ENCODE results near the gene NPIPB2. TPM values are rescaled to one million over a fixed set of nuclear protein-coding genes. Genes with fewer than 3 reads are reported as not detected.
A peak's percentile ranks its signal among the peaks of the same experiment; 100 is the strongest.

Gene NPIPB2
- total and polyA plus RNA-seq, 2 donors (not counting 1 experiment from before 2014, with no cell fraction given), result 5.4 to 38.1 TPM

DNA sequence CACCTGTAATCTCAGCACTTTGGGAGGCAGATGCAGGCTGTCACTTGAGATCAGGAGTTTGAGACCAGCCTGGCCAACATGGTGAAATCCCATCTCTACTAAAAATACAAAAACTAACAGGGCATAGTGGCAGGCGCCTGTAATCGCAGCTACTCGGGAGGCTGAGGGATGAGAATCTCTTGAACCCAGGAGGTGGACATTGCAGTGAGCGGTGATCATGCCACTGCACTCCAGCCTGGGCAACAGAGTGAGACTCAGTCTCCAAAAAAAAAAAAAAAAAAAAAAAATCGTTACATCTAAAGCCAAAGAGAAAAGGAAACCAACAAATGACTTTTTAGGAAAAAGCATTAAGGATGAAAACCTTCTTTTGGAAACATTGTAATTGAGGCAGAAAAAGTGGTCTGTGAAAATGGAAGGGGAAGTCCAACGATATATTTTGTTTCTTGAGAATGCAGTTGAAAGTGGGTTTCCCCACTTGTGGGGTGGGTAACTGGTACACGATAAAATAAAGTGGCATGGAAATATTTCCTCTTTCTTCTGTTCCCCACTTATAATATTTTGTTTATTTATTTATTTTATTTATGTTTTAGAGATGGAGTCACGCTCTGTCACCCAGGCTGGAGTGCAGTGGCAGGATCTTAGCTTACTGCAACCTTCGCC lies 37.3 kb upstream of the NPIPB2 start:
- Mint-ChIP-seq H3K9me3 (ENCODE audit: insufficient read depth) (no peaks in the 10 kb centered on the region), H3K4me1 (peaks cover 72% of the 10 kb centered on the region), H3K27ac (peak overlapping the region; percentile 94), H3K4me3 (peak overlapping the region; percentile 96), H3K27me3 (no peaks in the 10 kb centered on the region)
- WGBS (ENCODE audit: insufficient coverage), result no CpG with 5 or more reads among the region's 9 CpGs
- ATAC-seq (ENCODE audit: low read depth) (no peak), DNase-seq (peak; percentile 56)
- Histone ChIP-seq H3K4me3 (ENCODE audit: control extremely low read depth in 1 of 5, extremely low read depth in 1 of 5, insufficient read depth in 1 of 5, low read depth in 2 of 5, low read length in 4 of 5) (peak overlapping the region in 4 of 5 experiments; percentile 25 to 100 (median 76)), H3K36me3 (replicated peaks in 1 of 2; ENCODE audit: control extremely low read depth in 1 of 2, control insufficient read depth in 1 of 2, extremely low read depth in 1 of 2, insufficient read depth in 2 of 2, low read length in 1 of 2) (peaks cover 0 to 14% of the 10 kb centered on the region in 2 experiments), H3K27me3 (replicated peaks in 1 of 4; ENCODE audit: control extremely low read depth in 1 of 4, control insufficient read depth in 3 of 4, insufficient read depth in 4 of 4, low read length in 3 of 4) (no peaks in the 10 kb centered on the region), H3K79me2 (ENCODE audit: control insufficient read depth, insufficient read depth, low read length) (peaks cover 87% of the 10 kb centered on the region), H3K4me1 (ENCODE audit: control insufficient read depth in 2 of 2, insufficient read depth in 2 of 2, low read length in 2 of 2) (peaks cover 63 to 74% of the 10 kb centered on the region in 2 donors), H3K27ac (ENCODE audit: low read length in 2 of 2) (peak overlapping the region; percentile 82 to 92), H4K20me1 (ENCODE audit: control insufficient read depth, insufficient read depth, low read length, poor library complexity, severe bottlenecking) (peaks cover 14% of the 10 kb centered on the region), H2AFZ (ENCODE audit: insufficient read depth, low read depth, low read length, poor library complexity, severe bottlenecking) (no peak overlapping the region), H3K4me2 (replicated peaks; ENCODE audit: low read depth, low read length, poor library complexity, severe bottlenecking) (peak overlapping the region; percentile 96), H3K9me3 (ENCODE audit: control extremely low read depth in 1 of 3, control insufficient read depth in 2 of 3, insufficient read depth in 1 of 3, low read length in 2 of 3) (no peaks in the 10 kb centered on the region), H3K9ac (ENCODE audit: low read length) (peak overlapping the region; percentile 99)
- ChIA-PET POLR2A (interaction anchor here (2.0 to 4.0 kb wide), 2 partner anchors 14 to 55 kb away, joined by 5 to 39 read pairs; partner anchors contain the start of gene TNFRSF17), CTCF (interaction anchor here (1.1 to 5.0 kb wide), 5 partner anchors 9 to 89 kb away, joined by 3 to 23 read pairs (median 5); partner anchors contain the start of gene TNFRSF17)
- TF ChIP-seq, protein P1, sequence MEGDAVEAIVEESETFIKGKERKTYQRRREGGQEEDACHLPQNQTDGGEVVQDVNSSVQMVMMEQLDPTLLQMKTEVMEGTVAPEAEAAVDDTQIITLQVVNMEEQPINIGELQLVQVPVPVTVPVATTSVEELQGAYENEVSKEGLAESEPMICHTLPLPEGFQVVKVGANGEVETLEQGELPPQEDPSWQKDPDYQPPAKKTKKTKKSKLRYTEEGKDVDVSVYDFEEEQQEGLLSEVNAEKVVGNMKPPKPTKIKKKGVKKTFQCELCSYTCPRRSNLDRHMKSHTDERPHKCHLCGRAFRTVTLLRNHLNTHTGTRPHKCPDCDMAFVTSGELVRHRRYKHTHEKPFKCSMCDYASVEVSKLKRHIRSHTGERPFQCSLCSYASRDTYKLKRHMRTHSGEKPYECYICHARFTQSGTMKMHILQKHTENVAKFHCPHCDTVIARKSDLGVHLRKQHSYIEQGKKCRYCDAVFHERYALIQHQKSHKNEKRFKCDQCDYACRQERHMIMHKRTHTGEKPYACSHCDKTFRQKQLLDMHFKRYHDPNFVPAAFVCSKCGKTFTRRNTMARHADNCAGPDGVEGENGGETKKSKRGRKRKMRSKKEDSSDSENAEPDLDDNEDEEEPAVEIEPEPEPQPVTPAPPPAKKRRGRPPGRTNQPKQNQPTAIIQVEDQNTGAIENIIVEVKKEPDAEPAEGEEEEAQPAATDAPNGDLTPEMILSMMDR (IDR thresholded peaks at IDR 0.05), result no peak
- TF ChIP-seq EZH2 (IDR thresholded peaks at IDR 0.05; ENCODE audit: borderline replicate concordance, insufficient read depth, low read depth, low read length, poor library complexity, severe bottlenecking), result no peak
- intact Hi-C loops (cut with micrococcal nuclease), result loop anchor here (2.0 kb wide), 1 partner anchor 14 kb away; no protein-coding TSS in a partner anchor

DNA sequence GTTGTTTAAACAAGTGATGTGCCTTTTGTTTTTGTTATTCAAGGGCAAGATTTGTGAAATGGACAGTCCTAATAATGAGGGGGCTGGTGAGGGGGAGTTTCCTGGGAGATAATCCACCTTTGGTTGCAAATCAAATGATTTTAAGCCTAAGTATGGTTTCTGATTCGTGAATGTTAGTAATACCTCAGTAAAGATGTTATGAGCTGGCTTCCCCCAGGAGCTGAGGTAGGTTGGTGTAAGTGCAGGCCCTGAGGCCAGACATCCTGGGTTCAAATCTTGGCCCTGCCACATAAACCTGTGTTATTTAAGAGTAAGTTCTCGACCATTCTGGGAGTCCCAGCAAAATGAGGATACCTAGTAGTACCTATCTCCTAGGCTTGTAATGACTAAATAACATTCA lies 36.2 kb upstream of the NPIPB2 start:
- H2AFZ ChIP-seq (ENCODE audit: insufficient read depth, low read depth, low read length, poor library complexity, severe bottlenecking), result peak overlapping the region; percentile 8
- 60% methylated on average over 1 of the region's 2 CpGs for WGBS (ENCODE audit: insufficient coverage)

More for the DNA sequence above, 36.2 kb upstream of the NPIPB2 start:
- Histone ChIP-seq H3K4me1 (ENCODE audit: control insufficient read depth in 2 of 2, insufficient read depth in 2 of 2, low read length in 2 of 2) (peaks cover 58 to 64% of the 10 kb centered on the region in 2 donors), H3K27ac (ENCODE audit: low read length in 2 of 2) (peak overlapping the region; percentile 82 to 92), H3K27me3 (replicated peaks in 1 of 4; ENCODE audit: control extremely low read depth in 1 of 4, control insufficient read depth in 3 of 4, insufficient read depth in 4 of 4, low read length in 3 of 4) (no peaks in the 10 kb centered on the region), H3K9ac (ENCODE audit: low read length) (peak overlapping the region; percentile 99), H3K4me3 (ENCODE audit: control extremely low read depth in 1 of 5, extremely low read depth in 1 of 5, insufficient read depth in 1 of 5, low read depth in 2 of 5, low read length in 4 of 5) (peak overlapping the region; percentile 75 to 100 (median 84)), H3K9me3 (ENCODE audit: control extremely low read depth in 1 of 3, control insufficient read depth in 2 of 3, insufficient read depth in 1 of 3, low read length in 2 of 3) (no peaks in the 10 kb centered on the region), H3K4me2 (replicated peaks; ENCODE audit: low read depth, low read length, poor library complexity, severe bottlenecking) (peak overlapping the region; percentile 96), H4K20me1 (ENCODE audit: control insufficient read depth, insufficient read depth, low read length, poor library complexity, severe bottlenecking) (peaks cover 4% of the 10 kb centered on the region), H3K79me2 (ENCODE audit: control insufficient read depth, insufficient read depth, low read length) (peaks cover 76% of the 10 kb centered on the region), H3K36me3 (replicated peaks in 1 of 2; ENCODE audit: control extremely low read depth in 1 of 2, control insufficient read depth in 1 of 2, extremely low read depth in 1 of 2, insufficient read depth in 2 of 2, low read length in 1 of 2) (peaks cover 0 to 10% of the 10 kb centered on the region in 2 experiments)
- Mint-ChIP-seq H3K27me3 (no peaks in the 10 kb centered on the region), H3K9me3 (ENCODE audit: insufficient read depth) (no peaks in the 10 kb centered on the region), H3K4me1 (peaks cover 61% of the 10 kb centered on the region), H3K27ac (peak overlapping the region; percentile 94), H3K4me3 (peak overlapping the region; percentile 96)
- ChIA-PET POLR2A (interaction anchor here (0.6 to 4.0 kb wide), 4 partner anchors 13 to 56 kb away, joined by 4 to 39 read pairs (median 4); partner anchors contain the start of gene TNFRSF17), CTCF (interaction anchor here (0.7 to 5.0 kb wide), 6 partner anchors 8 to 90 kb away, joined by 3 to 23 read pairs (median 4); partner anchors contain the start of gene TNFRSF17)
- ATAC-seq (ENCODE audit: low read depth), result no peak
- intact Hi-C loops (cut with micrococcal nuclease), result loop anchor here (2.0 kb wide), 1 partner anchor 15 kb away; no protein-coding TSS in a partner anchor
- TF ChIP-seq, protein P1 (IDR thresholded peaks at IDR 0.05), result no peak
- TF ChIP-seq EZH2 (IDR thresholded peaks at IDR 0.05; ENCODE audit: borderline replicate concordance, insufficient read depth, low read depth, low read length, poor library complexity, severe bottlenecking), result no peak
- DNase-seq, result peak; percentile 22
